ENCODE measurements around the gene ULBP1.
"Not testable (repeated sequence)": the region's sequence is repeated elsewhere in the genome, so short reads cannot be mapped to it uniquely, and the experiment has no call there.

The ULBP1 gene

GRCh38 chr6:149939356-149939648, 24.4 kb upstream of the ULBP1 start:
- in situ Hi-C loops (cut with HindIII; ENCODE audit: low sequenced_read_pairs), result no loop called here
- H3K4me3 ChIP-seq (ENCODE audit: low read depth, low read length), result no peak overlapping the region
- DNase-seq (ENCODE audit: low read depth), result no peak
- TF ChIP-seq CTCF (IDR thresholded peaks at IDR 0.05; ENCODE audit: low read depth, low read length, missing control alignments), result no peak

- TF ChIP-seq CTCF (IDR thresholded peaks at IDR 0.05; ENCODE audit: low read depth, low read length, missing control alignments), result no peak
- no peak overlapping the region for H3K4me3 ChIP-seq (ENCODE audit: low read depth, low read length)
- in situ Hi-C loops (cut with HindIII; ENCODE audit: low sequenced_read_pairs), result no loop called here
- no peak for DNase-seq (ENCODE audit: low read depth)
Measured at GRCh38 chr6:149939909-149940671, 23.7 kb upstream of the ULBP1 start.

- no peak overlapping the region for H3K4me3 ChIP-seq (ENCODE audit: low read depth, low read length)
- in situ Hi-C loops (cut with HindIII; ENCODE audit: low sequenced_read_pairs), result no loop called here
- no peak for TF ChIP-seq CTCF (IDR thresholded peaks at IDR 0.05; ENCODE audit: low read depth, low read length, missing control alignments)
- no peak for DNase-seq (ENCODE audit: low read depth)
Measured at GRCh38 chr6:149940672-149940982, 23.1 kb upstream of the ULBP1 start.

GRCh38 chr6:149941583-149942460, 21.9 kb upstream of the ULBP1 start, which contains the start of gene ULBP2:
Gene ULBP2 (plus strand): TSS chr6:149942014. CDS start chr6:149942073, 59 bp downstream.
- DNase-seq (ENCODE audit: low read depth), result peak; percentile 80
- TF ChIP-seq CTCF (IDR thresholded peaks at IDR 0.05; ENCODE audit: low read depth, low read length, missing control alignments), result no peak
- in situ Hi-C loops (cut with HindIII; ENCODE audit: low sequenced_read_pairs), result no loop called here
- H3K4me3 ChIP-seq (ENCODE audit: low read depth, low read length), result peak within 1 kb of the TSS; percentile 60

GRCh38 chr6:149942461-149942829, 21.3 kb upstream of the ULBP1 start:
- DNase-seq (ENCODE audit: low read depth), result no peak
- peak overlapping the region; percentile 60 for H3K4me3 ChIP-seq (ENCODE audit: low read depth, low read length)
- TF ChIP-seq CTCF (IDR thresholded peaks at IDR 0.05; ENCODE audit: low read depth, low read length, missing control alignments), result no peak
- in situ Hi-C loops (cut with HindIII; ENCODE audit: low sequenced_read_pairs), result no loop called here

- DNase-seq (ENCODE audit: low read depth); H3K4me3 ChIP-seq (ENCODE audit: low read depth, low read length); in situ Hi-C loops (cut with HindIII; ENCODE audit: low sequenced_read_pairs): not testable (repeated sequence)
Measured at GRCh38 chr6:149943321-149943720, 20.4 kb upstream of the ULBP1 start.

GRCh38 chr6:149945276-149945675, 18.5 kb upstream of the ULBP1 start:
- DNase-seq (ENCODE audit: low read depth); in situ Hi-C loops (cut with HindIII; ENCODE audit: low sequenced_read_pairs); H3K4me3 ChIP-seq (ENCODE audit: low read depth, low read length): not testable (repeated sequence)

- DNase-seq (ENCODE audit: low read depth); in situ Hi-C loops (cut with HindIII; ENCODE audit: low sequenced_read_pairs); H3K4me3 ChIP-seq (ENCODE audit: low read depth, low read length): not testable (repeated sequence)
Measured at GRCh38 chr6:149946631-149947030, 17.1 kb upstream of the ULBP1 start.

GRCh38 chr6:149947533-149947932, 16.2 kb upstream of the ULBP1 start:
- H3K4me3 ChIP-seq (ENCODE audit: low read depth, low read length); in situ Hi-C loops (cut with HindIII; ENCODE audit: low sequenced_read_pairs); DNase-seq (ENCODE audit: low read depth): not testable (repeated sequence)
